ENCODE data around the gene SDK2. TPM values are rescaled to one million over a fixed set of nuclear protein-coding genes. Genes with fewer than 3 reads are reported as not detected.
A peak's percentile ranks its signal among the peaks of the same experiment; 100 is the strongest.

Gene SDK2
- total RNA-seq, 1 donor from 2014 or later = 31.8 TPM

DNA sequence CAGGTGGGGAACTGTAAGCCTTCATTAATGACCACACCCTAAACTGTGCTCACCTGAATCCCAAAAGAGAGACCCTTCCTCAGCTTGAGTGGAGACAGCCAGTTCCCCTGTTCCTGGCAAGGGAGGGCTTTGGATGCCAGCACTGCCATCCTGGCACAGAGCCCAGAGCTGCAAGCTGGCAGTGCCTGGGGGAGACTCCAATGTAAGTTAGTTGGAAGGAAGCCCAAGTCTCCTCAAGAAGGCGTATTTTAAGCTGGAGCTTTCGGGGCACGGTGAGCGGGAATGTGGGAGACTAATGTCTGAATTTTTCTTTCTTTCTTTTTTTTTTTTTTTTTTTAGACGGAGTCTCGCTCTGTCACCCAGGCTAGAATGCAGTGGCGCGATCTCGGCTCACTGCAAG lies 337.1 kb downstream of the SDK2 start:
- H3K9me3 Mint-ChIP-seq = no peaks in the 10 kb centered on the region
- no peak overlapping the region for H3K4me3 Mint-ChIP-seq
- H3K27me3 Mint-ChIP-seq (ENCODE audit: low read depth) = no peaks in the 10 kb centered on the region
- TF ChIP-seq, protein P1, sequence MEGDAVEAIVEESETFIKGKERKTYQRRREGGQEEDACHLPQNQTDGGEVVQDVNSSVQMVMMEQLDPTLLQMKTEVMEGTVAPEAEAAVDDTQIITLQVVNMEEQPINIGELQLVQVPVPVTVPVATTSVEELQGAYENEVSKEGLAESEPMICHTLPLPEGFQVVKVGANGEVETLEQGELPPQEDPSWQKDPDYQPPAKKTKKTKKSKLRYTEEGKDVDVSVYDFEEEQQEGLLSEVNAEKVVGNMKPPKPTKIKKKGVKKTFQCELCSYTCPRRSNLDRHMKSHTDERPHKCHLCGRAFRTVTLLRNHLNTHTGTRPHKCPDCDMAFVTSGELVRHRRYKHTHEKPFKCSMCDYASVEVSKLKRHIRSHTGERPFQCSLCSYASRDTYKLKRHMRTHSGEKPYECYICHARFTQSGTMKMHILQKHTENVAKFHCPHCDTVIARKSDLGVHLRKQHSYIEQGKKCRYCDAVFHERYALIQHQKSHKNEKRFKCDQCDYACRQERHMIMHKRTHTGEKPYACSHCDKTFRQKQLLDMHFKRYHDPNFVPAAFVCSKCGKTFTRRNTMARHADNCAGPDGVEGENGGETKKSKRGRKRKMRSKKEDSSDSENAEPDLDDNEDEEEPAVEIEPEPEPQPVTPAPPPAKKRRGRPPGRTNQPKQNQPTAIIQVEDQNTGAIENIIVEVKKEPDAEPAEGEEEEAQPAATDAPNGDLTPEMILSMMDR (IDR thresholded peaks at IDR 0.05; ENCODE audit: unreplicated experiment) = no peak
- H3K27ac Mint-ChIP-seq = peak overlapping the region; percentile 97
- H3K4me1 Mint-ChIP-seq = peaks cover 59% of the 10 kb centered on the region
- H3K36me3 Mint-ChIP-seq = peaks cover 3% of the 10 kb centered on the region
- no peak for DNase-seq (ENCODE audit: low spot score in 2 of 2, unreplicated experiment in 2 of 2)

DNA sequence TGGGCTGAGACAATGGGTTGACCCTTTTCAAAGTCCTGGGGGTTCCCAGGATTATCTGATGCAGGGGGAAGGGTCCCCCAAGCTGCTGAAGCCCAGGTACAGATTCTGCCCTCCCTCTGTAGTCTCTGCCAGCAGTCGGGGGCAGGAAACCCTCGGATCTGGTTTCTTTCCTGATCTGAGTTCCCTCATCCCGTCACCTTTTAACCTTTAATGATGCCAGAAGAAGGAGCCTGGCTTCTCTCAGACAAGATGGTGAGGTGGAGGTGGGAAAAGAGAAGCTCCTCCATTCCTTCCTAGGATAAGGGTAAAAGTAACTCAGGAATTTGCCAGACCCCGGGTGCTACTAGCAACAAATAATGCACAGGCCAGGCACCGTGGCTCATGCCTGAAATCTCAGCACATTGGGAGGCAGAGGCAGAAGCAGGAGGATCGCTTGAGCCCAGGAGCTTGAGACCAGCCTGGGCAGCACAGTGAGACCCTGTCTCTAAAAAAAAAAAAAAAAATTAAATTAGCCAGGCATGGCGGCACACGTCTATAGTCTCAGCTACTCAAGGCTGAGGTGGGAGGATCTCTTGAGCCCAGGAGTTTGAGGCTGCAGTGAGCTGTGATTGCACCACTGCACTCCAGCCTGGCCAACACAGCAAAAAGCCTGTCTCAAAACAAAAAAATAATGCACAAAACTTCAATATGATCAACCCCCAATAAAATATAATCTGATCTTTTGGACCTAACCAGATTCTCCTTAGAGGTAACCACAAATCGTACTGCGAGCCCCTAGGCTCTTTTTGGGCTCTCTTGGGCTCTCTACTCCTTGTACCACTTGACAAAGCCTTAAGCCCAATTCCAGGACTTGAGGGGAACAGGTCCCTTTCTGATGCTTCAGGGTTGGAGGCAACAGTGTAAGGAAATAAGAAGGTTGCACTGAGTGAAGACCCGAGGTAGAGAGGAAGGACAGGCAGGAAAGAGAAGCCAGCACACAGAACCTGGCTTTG lies 338.1 kb downstream of the SDK2 start:
- H3K4me3 Mint-ChIP-seq = peak overlapping the region; percentile 55
- peaks cover 61% of the 10 kb centered on the region for H3K4me1 Mint-ChIP-seq
- peaks cover 3% of the 10 kb centered on the region for H3K36me3 Mint-ChIP-seq
- H3K27me3 Mint-ChIP-seq (ENCODE audit: low read depth) = no peaks in the 10 kb centered on the region
- no peak for DNase-seq (ENCODE audit: low spot score in 2 of 2, unreplicated experiment in 2 of 2)
- H3K9me3 Mint-ChIP-seq = no peaks in the 10 kb centered on the region
- TF ChIP-seq, protein P1 (IDR thresholded peaks at IDR 0.05; ENCODE audit: unreplicated experiment) = no peak
- peak overlapping the region; percentile 97 for H3K27ac Mint-ChIP-seq

DNA sequence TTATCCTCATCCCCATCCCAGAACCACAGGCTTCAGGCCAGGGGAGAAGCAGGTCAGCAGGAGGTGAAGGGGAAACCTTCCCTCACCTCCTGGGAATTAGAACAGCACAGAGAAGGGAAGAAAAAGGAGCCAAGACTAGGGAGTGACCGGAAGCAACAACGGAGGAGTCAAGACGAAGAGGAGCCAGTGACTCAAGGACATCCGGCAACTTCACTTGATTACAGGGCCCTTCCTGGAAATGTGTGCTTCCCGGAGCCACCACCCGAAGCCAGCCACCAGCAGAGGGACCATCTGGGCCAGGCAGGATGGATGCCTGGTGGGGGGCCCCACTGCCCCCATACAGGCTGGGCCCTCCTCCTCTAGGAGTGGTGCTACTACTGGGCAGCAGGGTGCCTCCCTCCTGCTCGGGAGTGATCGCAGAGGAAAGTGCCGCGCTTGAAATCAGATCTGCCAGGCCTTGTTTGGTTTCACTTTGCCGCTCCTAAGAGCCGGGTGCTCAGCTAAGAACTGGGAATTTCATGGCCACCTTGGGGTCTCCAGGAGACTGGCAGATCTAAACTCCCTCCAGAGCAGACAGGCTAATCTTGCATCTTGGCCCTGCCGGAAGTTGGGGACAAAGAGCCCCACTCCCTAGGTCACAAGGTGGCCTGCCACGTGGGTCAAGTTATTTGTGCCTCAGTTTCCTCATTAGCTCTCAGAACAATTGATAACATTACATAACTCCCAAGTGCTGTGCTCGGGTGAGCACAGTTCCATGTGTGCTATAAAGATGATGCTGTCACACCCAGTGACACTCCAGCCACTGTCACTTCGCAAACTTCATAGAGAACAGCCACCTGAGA lies 339.1 kb downstream of the SDK2 start:
- Mint-ChIP-seq H3K27ac (peak overlapping the region; percentile 97), H3K27me3 (ENCODE audit: low read depth) (no peaks in the 10 kb centered on the region), H3K36me3 (peaks cover 3% of the 10 kb centered on the region), H3K9me3 (no peaks in the 10 kb centered on the region), H3K4me1 (peaks cover 58% of the 10 kb centered on the region), H3K4me3 (peak overlapping the region; percentile 55)
- TF ChIP-seq, protein P1 (IDR thresholded peaks at IDR 0.05; ENCODE audit: unreplicated experiment) = no peak
- DNase-seq (ENCODE audit: low spot score in 2 of 2, unreplicated experiment in 2 of 2) = peak in 1 of 2 experiments; percentile 54

DNA sequence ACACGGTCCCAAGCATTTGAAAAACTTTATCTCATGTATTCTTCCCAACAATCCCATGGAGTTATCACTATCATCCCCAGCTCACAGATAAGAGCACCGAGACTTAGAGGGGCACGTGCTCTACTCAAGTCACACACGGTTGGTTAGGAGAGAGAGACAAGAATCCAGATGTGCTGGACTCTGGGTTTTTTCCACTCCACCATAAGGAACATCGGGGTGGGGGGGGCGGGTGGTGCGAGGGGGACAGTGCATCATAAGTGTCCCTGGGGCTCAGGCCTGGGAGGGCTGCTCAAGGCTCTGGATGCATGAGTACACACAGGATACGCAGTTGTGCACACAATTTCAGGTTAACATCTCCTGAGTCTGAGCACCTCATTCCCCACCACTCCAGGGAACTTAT lies 339.8 kb downstream of the SDK2 start:
- H3K27ac Mint-ChIP-seq = peak overlapping the region; percentile 97
- no peak for DNase-seq (ENCODE audit: low spot score in 2 of 2, unreplicated experiment in 2 of 2)
- no peaks in the 10 kb centered on the region for H3K9me3 Mint-ChIP-seq
- peak overlapping the region; percentile 55 for H3K4me3 Mint-ChIP-seq
- peaks cover 60% of the 10 kb centered on the region for H3K4me1 Mint-ChIP-seq
- H3K36me3 Mint-ChIP-seq = peaks cover 5% of the 10 kb centered on the region
- TF ChIP-seq, protein P1 (IDR thresholded peaks at IDR 0.05; ENCODE audit: unreplicated experiment) = no peak
- H3K27me3 Mint-ChIP-seq (ENCODE audit: low read depth) = no peaks in the 10 kb centered on the region

DNA sequence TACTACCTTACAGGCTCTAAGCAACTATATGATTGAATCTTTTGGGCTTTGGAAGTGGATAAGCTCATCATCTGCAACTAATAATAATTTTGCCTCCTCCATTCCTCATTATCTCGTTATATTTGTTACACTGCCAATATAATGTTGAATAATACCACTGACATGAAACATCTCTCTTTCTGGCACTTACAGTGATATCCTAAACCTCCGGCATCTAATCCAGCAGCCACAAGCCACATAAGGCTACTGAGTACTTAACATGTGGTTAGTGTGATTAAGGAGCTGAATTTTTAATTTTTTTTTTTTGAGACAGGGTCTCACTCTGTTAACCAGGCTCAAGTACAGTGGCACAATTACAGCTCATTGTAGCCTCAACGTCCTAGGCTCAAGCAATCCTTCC lies 342.1 kb downstream of the SDK2 start:
- peaks cover 58% of the 10 kb centered on the region for H3K4me1 Mint-ChIP-seq
- no peaks in the 10 kb centered on the region for H3K9me3 Mint-ChIP-seq
- H3K36me3 Mint-ChIP-seq = peaks cover 6% of the 10 kb centered on the region
- peak overlapping the region; percentile 59 for H3K27ac Mint-ChIP-seq
- H3K4me3 Mint-ChIP-seq = no peak overlapping the region
- TF ChIP-seq, protein P1 (IDR thresholded peaks at IDR 0.05; ENCODE audit: unreplicated experiment) = no peak
- H3K27me3 Mint-ChIP-seq (ENCODE audit: low read depth) = no peaks in the 10 kb centered on the region
- no peak for DNase-seq (ENCODE audit: low spot score in 2 of 2, unreplicated experiment in 2 of 2)

All from mesothelial cell of epicardium (in vitro differentiated cells).